PC-9 (cell line): ENCODE measurements around the gene EFNA4. TPM values are rescaled to one million over a fixed set of nuclear protein-coding genes. Genes with fewer than 3 reads are reported as not detected.

Experiments
- BruUV-seq: library from RNA; stranded (reverse); fragments of 400-500 nt; replicated peaks from 2 replicates; lab custom pipeline; 2021; lab: Mats Ljungman, UMichigan
- CTCF ChIA-PET: fragments of 300-600 bp; sonication (Branson Sonifier 250); formaldehyde crosslinking; loops from one replicate; lab custom pipeline; 2022; ENCODE audit warnings: antibody characterized with exemption; lab: Charles Lee
- POLR2A ChIA-PET: fragments of 300-600 bp; sonication (Branson Sonifier 250); formaldehyde crosslinking; loops from one replicate; lab custom pipeline; 2022; ENCODE audit warnings: antibody characterized with exemption; ENCODE audit not compliant: unreplicated experiment; lab: Charles Lee
- DNase-seq, 2 experiments: peaks; one replicate each; pipeline versions ENCODE4 v3.0.0 to v3.0.0-alpha.2; 2015 to 2022; ENCODE audit warnings: mixed read lengths in 1 of 2
- H2AFZ ChIP-seq: fragments of 200-600 bp; sonication (generic); 2 replicates; pipeline ENCODE4 v1.8.1; 2017; ENCODE audit warnings: antibody characterized with exemption
- H3F3A ChIP-seq: fragments of 200-600 bp; sonication (generic); 2 replicates; pipeline ENCODE4 v1.8.1; 2017; ENCODE audit warnings: antibody characterized with exemption, mild to moderate bottlenecking, low read depth; ENCODE audit not compliant: insufficient read depth
- H3K27ac ChIP-seq: fragments of 200-600 bp; sonication (generic); 2 replicates; pipeline ENCODE4 v1.6.1; 2016; ENCODE audit warnings: mixed run types
- H3K27me3 ChIP-seq: fragments of 200-600 bp; sonication (generic); 2 replicates; pipeline ENCODE4 v1.6.1; 2016; ENCODE audit warnings: low read depth, mixed run types; ENCODE audit not compliant: insufficient read depth
- H3K36me3 ChIP-seq: fragments of 200-600 bp; sonication (generic); 2 replicates; pipeline ENCODE4 v1.6.1; 2016; ENCODE audit warnings: low read depth, mixed run types
- H3K4me1 ChIP-seq: fragments of 200-600 bp; sonication (generic); replicated peaks from 2 replicates; pipeline ENCODE4 v1.6.1; 2016; ENCODE audit warnings: mixed run types; ENCODE audit not compliant: insufficient read depth
- H3K4me2 ChIP-seq: fragments of 200-600 bp; sonication (generic); 2 replicates; pipeline ENCODE4 v1.6.1; 2017; ENCODE audit warnings: mixed run types
- H3K4me3 ChIP-seq: fragments of 200-600 bp; sonication (generic); 2 replicates; pipeline ENCODE4 v1.6.1; 2016; ENCODE audit warnings: mixed run types
- H3K79me2 ChIP-seq: fragments of 200-600 bp; sonication (generic); 2 replicates; pipeline ENCODE4 v1.6.1; 2017; ENCODE audit warnings: low read depth, mixed run types
- H3K9me2 ChIP-seq: fragments of 200-600 bp; sonication (generic); 2 replicates; pipeline ENCODE4 v1.8.1; 2017; ENCODE audit warnings: mild to moderate bottlenecking; ENCODE audit not compliant: insufficient read depth
- H3K9me3 ChIP-seq: fragments of 200-600 bp; sonication (generic); 2 replicates; pipeline ENCODE4 v1.8.1; 2016; ENCODE audit warnings: low read depth; ENCODE audit not compliant: insufficient read depth
- H4K20me1 ChIP-seq: fragments of 200-600 bp; sonication (generic); 2 replicates; pipeline ENCODE4 v1.8.1; 2017; ENCODE audit not compliant: insufficient read depth
- CTCF ChIP-seq: fragments of 200-600 bp; sonication (generic); conservative IDR thresholded peaks from 2 replicates; pipeline ENCODE4 v1.6.1; 2017; ENCODE audit warnings: mixed run types, antibody characterized with exemption, mild to moderate bottlenecking, moderate library complexity
- EZH2 ChIP-seq: fragments of 200-600 bp; sonication (generic); IDR thresholded peaks from 2 replicates; pipeline ENCODE4 v1.8.0; 2017; ENCODE audit warnings: antibody characterized with exemption, low read depth
- intact Hi-C: fragments of 100-400 bp; cut with micrococcal nuclease; formaldehyde crosslinking; loops from one replicate; pipeline ENCODE4 v1.10.0; 2022; ENCODE audit not compliant: unreplicated experiment
- total RNA-seq: library from RNA; stranded (reverse); gene quantifications from 2 replicates; pipeline ENCODE4 v1.2.3, GENCODE V29; 2021

EFNA4 gene
- total RNA-seq, 1 experiment from 2014 or later, result 14.0 TPM

- Histone ChIP-seq H3K79me2 (peaks cover 13% of the 10 kb centered on the region), H3K4me1 (peaks cover 15% of the 10 kb centered on the region), H3F3A (peaks cover 32% of the 10 kb centered on the region; the same call in 1 of the 2 replicates), H4K20me1 (peaks cover 7% of the 10 kb centered on the region; the same call in 1 of the 2 replicates), H2AFZ (no peak overlapping the region), H3K27me3 (no peaks in the 10 kb centered on the region), H3K36me3 (no peaks in the 10 kb centered on the region), H3K27ac (no peak overlapping the region), H3K9me2 (no peaks in the 10 kb centered on the region), H3K9me3 (no peaks in the 10 kb centered on the region), H3K4me2 (no peak overlapping the region), H3K4me3 (no peak overlapping the region)
- TF ChIP-seq CTCF (no peak), EZH2 (no peak)
- ChIA-PET POLR2A (interaction anchor here (0.6 kb wide), 1 partner anchor 50 kb away, joined by 3 read pairs; no protein-coding TSS in a partner anchor), CTCF (interaction anchor here (0.7 kb wide), 1 partner anchor 31 kb away, joined by 6 read pairs; no protein-coding TSS in a partner anchor)
- intact Hi-C loops, result no loop called here
- no TSS peak for BruUV-seq
- DNase-seq, result no peak
Measured at GRCh38 chr1:155068599-155068998, 5.1 kb downstream of the EFNA4 start.

- H3K4me3 ChIP-seq, result no peak overlapping the region
- intact Hi-C loops, result no loop called here
- no peak for DNase-seq
- H3F3A ChIP-seq, result peaks cover 26% of the 10 kb centered on the region; the same call in 1 of the 2 replicates
- ChIA-PET POLR2A (interaction anchor here (0.6 kb wide), 1 partner anchor 182 kb away, joined by 3 read pairs; no protein-coding TSS in a partner anchor), CTCF (no interaction called here)
- H4K20me1 ChIP-seq, result peaks cover 2% of the 10 kb centered on the region; the same call in 1 of the 2 replicates
- H3K27me3 ChIP-seq, result no peaks in the 10 kb centered on the region
- no peaks in the 10 kb centered on the region for H3K36me3 ChIP-seq
- H3K4me1 ChIP-seq, result peaks cover 10% of the 10 kb centered on the region
- no peaks in the 10 kb centered on the region for H3K9me2 ChIP-seq
- TF ChIP-seq CTCF (no peak), EZH2 (no peak)
- peaks cover 7% of the 10 kb centered on the region for H3K79me2 ChIP-seq
- H2AFZ ChIP-seq, result no peak overlapping the region
- H3K27ac ChIP-seq, result no peak overlapping the region
- BruUV-seq, result no TSS peak
- no peak overlapping the region for H3K4me2 ChIP-seq
- no peaks in the 10 kb centered on the region for H3K9me3 ChIP-seq
Measured at GRCh38 chr1:155069551-155070157, 6.1 kb downstream of the EFNA4 start.

GRCh38 chr1:155070158-155070621, 6.7 kb downstream of the EFNA4 start:
- Histone ChIP-seq H3K79me2 (peaks cover 1% of the 10 kb centered on the region; the same call in 1 of the 2 replicates), H3K4me3 (no peak overlapping the region; the same call in 1 of the 2 replicates), H3K9me3 (no peaks in the 10 kb centered on the region), H3K36me3 (no peaks in the 10 kb centered on the region), H2AFZ (no peak overlapping the region), H3K27ac (no peak overlapping the region), H3K4me2 (peak overlapping the region; percentile 74; the same call in 1 of the 2 replicates), H3K9me2 (no peaks in the 10 kb centered on the region), H3K4me1 (peaks cover 5% of the 10 kb centered on the region; the same call in 1 of the 2 replicates), H4K20me1 (no peaks in the 10 kb centered on the region; the same call in 1 of the 2 replicates), H3K27me3 (no peaks in the 10 kb centered on the region), H3F3A (peaks cover 25% of the 10 kb centered on the region; the same call in 1 of the 2 replicates)
- no TSS peak for BruUV-seq
- POLR2A ChIA-PET, result interaction anchor here (0.6 to 0.7 kb wide), 2 partner anchors 512 to 664 kb away, joined by 3 read pairs; partner anchors contain the start of gene UBE2Q1
- DNase-seq, result no peak
- CTCF ChIA-PET, result no interaction called here
- TF ChIP-seq EZH2 (no peak), CTCF (no peak)
- intact Hi-C loops, result no loop called here
